GM20000 (cell line): ENCODE measurements around the gene VSTM2B.

Experiments
- DNase-seq: peaks from one replicate; pipeline ENCODE4 v3.0.0; 2012; ENCODE audit warnings: low spot score
- TF ChIP-seq, protein P1 (sequence below): IDR thresholded peaks from 2 replicates; pipeline ENCODE4 v1.5.1; 2012; ENCODE audit warnings: mild to moderate bottlenecking, control low read depth; ENCODE audit errors: extremely low read depth, missing control alignments

Gene VSTM2B

DNA sequence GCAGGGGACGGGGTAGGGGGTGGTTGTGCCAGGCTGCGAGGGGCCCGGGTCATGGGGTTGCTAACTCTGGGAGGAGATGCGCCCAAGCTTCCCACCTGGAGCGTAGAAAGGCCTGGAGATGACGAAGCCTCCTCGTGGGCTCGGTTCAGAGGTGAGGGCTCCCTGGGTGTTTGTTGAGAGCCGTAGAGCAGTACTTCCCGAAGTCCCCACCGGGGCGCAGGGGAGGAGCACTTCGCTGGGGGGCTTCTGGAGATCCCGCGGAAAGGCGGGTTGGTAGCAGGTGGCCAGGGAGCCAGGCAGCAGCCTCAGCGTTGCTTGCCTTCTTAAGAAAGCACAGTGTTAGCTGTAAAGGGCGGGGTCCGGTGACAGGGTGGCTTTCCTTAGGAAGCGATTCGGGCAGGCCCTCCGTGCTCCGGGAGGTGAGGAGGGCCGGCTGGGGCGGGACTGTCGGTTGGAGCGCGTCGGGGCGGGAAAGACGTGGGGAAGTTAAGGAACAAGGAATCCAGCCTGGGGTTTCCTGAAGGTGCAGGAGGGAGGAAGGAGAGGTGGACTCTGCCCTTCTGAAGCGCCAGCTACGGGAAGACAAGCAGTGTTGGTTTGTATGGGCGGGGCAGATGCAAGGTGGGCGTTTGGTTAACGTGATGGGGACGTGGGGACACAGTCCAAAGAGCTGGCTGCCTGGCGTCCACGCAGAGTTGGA lies 3.3 kb downstream of the VSTM2B start:
- TF ChIP-seq, protein P1, sequence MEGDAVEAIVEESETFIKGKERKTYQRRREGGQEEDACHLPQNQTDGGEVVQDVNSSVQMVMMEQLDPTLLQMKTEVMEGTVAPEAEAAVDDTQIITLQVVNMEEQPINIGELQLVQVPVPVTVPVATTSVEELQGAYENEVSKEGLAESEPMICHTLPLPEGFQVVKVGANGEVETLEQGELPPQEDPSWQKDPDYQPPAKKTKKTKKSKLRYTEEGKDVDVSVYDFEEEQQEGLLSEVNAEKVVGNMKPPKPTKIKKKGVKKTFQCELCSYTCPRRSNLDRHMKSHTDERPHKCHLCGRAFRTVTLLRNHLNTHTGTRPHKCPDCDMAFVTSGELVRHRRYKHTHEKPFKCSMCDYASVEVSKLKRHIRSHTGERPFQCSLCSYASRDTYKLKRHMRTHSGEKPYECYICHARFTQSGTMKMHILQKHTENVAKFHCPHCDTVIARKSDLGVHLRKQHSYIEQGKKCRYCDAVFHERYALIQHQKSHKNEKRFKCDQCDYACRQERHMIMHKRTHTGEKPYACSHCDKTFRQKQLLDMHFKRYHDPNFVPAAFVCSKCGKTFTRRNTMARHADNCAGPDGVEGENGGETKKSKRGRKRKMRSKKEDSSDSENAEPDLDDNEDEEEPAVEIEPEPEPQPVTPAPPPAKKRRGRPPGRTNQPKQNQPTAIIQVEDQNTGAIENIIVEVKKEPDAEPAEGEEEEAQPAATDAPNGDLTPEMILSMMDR: no peak
- peak; percentile 61 for DNase-seq

DNA sequence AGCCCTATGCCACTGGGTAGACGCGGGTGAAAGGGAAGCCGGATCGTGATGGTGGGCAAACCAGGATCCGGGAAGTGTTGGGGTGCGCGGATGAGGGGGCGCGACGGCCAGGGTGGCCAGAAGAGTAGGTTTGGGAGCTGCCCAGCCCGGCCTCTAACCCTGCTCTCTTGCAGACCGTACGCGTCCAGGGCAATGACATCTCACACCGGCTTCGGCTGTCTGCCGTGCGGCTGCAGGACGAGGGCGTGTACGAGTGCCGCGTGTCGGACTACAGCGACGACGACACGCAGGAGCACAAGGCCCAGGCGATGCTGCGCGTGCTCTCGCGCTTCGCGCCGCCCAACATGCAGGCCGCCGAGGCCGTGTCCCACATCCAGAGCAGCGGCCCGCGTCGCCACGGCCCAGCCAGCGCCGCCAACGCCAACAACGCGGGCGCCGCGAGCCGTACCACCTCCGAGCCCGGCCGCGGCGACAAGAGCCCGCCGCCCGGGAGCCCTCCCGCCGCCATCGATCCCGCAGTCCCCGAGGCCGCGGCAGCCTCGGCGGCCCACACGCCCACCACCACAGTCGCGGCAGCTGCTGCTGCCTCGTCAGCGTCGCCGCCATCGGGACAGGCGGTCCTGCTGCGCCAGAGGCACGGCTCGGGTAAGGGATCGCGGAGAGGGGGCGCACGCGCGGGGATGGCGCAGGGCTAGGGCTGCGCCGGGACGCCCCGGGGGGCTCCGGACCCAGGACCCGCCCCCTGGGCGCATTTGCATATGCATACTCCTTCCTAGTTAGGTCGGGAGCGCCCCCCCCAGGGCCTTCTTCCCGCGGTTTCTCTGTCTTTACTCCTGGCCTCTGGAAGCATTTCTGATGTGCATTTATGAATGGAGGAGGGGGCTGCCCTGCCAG lies 4.1 kb downstream of the VSTM2B start:
- no peak for DNase-seq
- TF ChIP-seq, protein P1: no peak

DNA sequence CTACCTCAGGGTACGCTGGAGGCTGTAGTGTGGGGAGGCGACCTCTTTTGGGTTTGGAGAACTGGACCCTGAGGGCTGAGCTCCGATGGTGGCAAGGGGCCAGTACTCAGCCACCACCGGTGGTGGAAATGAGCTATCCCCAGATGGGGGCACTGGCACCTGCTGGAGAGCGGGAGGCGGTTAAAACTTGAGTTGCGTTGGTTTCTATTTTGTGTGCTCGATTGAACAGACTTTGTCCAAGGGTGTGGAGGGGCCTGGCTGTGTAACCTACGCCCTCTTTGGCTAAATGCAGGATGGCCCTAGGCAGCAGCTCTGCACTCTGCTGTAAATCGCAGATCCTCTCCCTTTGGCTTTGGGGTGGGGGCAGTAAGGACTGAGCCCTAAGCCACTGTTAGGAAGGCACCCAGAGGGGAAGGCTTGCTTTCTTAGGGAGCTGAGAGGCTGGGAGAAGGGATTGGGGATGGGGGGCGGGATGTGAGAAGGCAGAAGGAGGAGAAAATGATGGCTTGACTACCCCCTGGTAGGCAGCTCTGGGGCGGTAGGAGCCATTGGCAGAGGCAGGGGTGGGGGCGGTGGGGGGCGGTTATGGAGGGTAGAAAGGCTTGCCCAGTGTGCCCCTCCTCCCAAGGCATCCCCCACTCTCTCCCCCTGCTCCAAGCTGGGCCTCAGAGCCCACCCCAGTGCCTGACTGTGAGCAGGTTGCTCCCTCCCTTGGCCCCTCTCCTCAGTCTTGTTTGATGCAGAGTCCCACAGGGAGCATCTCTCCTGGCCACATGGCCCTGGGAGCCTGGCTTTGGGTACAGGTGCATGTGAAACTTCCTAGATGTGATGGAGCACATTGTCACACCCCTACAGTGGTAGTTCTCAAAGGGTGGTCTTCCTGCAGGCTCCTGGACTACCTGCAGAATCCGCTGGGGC lies 5.0 kb downstream of the VSTM2B start:
- peak; percentile 39 for DNase-seq

DNA sequence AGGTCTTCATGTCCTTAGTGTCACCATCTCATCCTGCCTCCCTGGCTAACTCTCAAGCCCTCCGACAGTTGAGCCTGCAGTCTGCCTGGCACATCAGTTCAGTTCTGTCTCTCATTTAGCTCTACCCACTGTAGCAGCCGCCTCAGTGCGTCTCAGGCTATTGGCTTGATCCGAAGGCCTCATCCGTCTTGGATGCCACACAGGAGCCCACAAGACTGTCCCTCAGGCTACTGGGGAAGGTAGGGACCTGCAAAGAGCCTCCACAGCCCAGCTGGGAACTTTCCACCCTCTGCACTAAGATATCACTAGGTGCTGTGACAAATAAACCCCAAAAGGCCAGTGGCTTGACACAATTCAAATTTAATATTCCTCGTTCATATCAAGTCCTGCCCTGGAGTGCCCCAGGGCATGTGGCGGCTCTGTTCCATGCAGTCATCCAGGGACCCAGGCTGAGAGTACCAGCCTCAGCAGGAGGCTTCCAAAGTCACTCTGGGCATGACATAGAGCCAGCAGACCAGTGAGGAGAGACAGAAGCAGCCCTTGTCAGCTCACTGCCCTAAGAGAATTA lies 5.7 kb downstream of the VSTM2B start:
- TF ChIP-seq, protein P1: no peak
- DNase-seq: no peak

More for the DNA sequence above, 5.0 kb downstream of the VSTM2B start:
- TF ChIP-seq, protein P1: no peak

DNA sequence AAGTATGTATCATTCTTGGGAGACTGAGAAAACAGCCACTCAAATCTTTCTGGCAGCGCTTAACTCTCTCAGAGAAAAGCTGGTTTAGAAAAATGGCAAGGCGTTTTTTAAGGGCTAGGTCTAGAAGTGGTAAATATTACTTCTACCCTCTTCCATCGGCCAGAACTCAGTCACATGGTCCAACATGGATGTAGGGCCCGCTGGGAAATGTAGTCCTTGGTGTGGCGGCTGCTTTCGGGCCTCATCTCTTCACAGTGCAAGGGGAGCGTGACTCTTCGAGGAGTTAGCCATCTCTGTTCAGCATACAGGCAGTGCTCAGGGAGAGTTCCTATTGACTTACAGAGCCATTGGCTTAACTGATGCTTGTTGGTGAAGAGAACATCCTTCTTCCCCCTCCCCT lies 6.3 kb downstream of the VSTM2B start:
- TF ChIP-seq, protein P1: no peak
- DNase-seq: no peak

DNA sequence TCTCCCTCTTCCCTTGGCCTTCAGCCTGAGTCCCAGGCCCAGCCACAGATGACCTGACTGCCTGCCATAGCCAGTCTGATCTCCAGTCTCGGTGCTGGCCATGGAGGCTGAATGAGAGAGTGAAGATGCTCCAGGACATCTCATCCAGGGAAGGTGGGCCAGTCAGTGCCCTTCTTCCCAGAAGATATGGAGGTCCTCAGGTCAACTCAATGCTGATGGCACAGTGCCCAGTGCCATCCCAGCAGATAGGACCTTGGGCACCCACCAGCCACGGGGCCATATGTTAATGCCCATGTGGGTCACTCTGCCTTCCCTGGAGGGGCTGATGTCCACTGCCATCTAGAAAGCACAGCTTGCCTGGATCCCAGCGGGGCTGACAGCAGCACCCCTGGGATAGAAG lies 7.2 kb downstream of the VSTM2B start:
- TF ChIP-seq, protein P1: no peak
- no peak for DNase-seq
